NCI-H2196 (cell line): ENCODE data around the gene CST6.
A peak's percentile ranks its signal among the peaks of the same experiment; 100 is the strongest.

ENCODE experiments used
- DNase-seq: peaks from one replicate; lab custom pipeline; 2025; ENCODE audit not compliant: unreplicated experiment; lab: John Stamatoyannopoulos, UW

CST6 gene

GRCh38 chr11:66044757-66045156, 32.9 kb downstream of the CST6 start:
- DNase-seq: no peak

GRCh38 chr11:66045177-66045639, 33.4 kb downstream of the CST6 start:
- peak; percentile 87 for DNase-seq

GRCh38 chr11:66046901-66047300, 35.1 kb downstream of the CST6 start:
- DNase-seq: no peak

GRCh38 chr11:66047541-66048365, 35.9 kb downstream of the CST6 start:
- no peak for DNase-seq

- DNase-seq: no peak
Observed at GRCh38 chr11:66048547-66049323, 36.9 kb downstream of the CST6 start, which contains the start of gene GAL3ST3. Gene GAL3ST3, minus strand, starts transcription at chr11:66049161. Its CDS starts 3,746 bp downstream, at chr11:66045415.

GRCh38 chr11:66050581-66051231, 38.9 kb downstream of the CST6 start:
- DNase-seq: no peak

- DNase-seq: no peak
Observed at GRCh38 chr11:66051371-66051765, 39.6 kb downstream of the CST6 start.

GRCh38 chr11:66051766-66052663, 40.2 kb downstream of the CST6 start, which contains the start of gene SF3B2:
Gene SF3B2, plus strand, starts transcription at chr11:66052364. Its CDS starts 21 bp downstream, at chr11:66052385.
- DNase-seq: peak; percentile 98

- DNase-seq: no peak
Observed at GRCh38 chr11:66052664-66052982, 40.8 kb downstream of the CST6 start.

- DNase-seq: no peak
Observed at GRCh38 chr11:66055021-66055420, 43.2 kb downstream of the CST6 start.

- DNase-seq: no peak
Observed at GRCh38 chr11:66056501-66056900, 44.7 kb downstream of the CST6 start.

- DNase-seq: no peak
Observed at GRCh38 chr11:66059966-66060680, 48.3 kb downstream of the CST6 start.

GRCh38 chr11:66061268-66061667, 49.5 kb downstream of the CST6 start:
- DNase-seq: no peak

GRCh38 chr11:66062408-66062807, 50.6 kb downstream of the CST6 start:
- DNase-seq: no peak
